ENCODE data around the gene TBCCD1.

GRCh38 chr3:186589121-186589520 lies 22.0 kb upstream of the TBCCD1 start:
- TF ChIP-seq FOS (IDR thresholded peaks at IDR 0.05; ENCODE audit: borderline replicate concordance, insufficient read depth, low read length): no peak
- TF ChIP-seq CTCF (IDR thresholded peaks at IDR 0.05; ENCODE audit: extremely low read depth in 1 of 2, insufficient read depth in 1 of 2, low read depth in 1 of 2, low read length in 2 of 2): no peak
